GM12872 (cell line): ENCODE measurements around the gene RBM42.

ENCODE experiments used
- CTCF ChIP-seq: IDR thresholded peaks from 3 replicates; pipeline ENCODE4 v1.5.1; 2011; ENCODE audit warnings: low read depth, mild to moderate bottlenecking, low read length, moderate library complexity; ENCODE audit not compliant: insufficient read depth

The RBM42 gene

GRCh38 chr19:35628264-35628564 is 622 bp upstream of the RBM42 start:
- no peak for TF ChIP-seq CTCF

GRCh38 chr19:35629332-35629633 is 447 bp downstream of the RBM42 start:
- TF ChIP-seq CTCF, result no peak

GRCh38 chr19:35633727-35634440 is 5.0 kb downstream of the RBM42 start:
- TF ChIP-seq CTCF, result no peak

- TF ChIP-seq CTCF, result no peak
These were observed 7.8 kb downstream of the RBM42 start for GRCh38 chr19:35636651-35637050.

GRCh38 chr19:35637165-35637564 is 8.3 kb downstream of the RBM42 start:
- no peak for TF ChIP-seq CTCF

GRCh38 chr19:35639321-35639639 is 10.4 kb downstream of the RBM42 start:
- TF ChIP-seq CTCF, result no peak

- no peak for TF ChIP-seq CTCF
These were observed 11.0 kb downstream of the RBM42 start for GRCh38 chr19:35639863-35640262.
